Renal pelvis (tissue), 4 donors: ENCODE measurements around the gene ABRAXAS1. TPM values are rescaled to one million over a fixed set of nuclear protein-coding genes. Genes with fewer than 3 reads are reported as not detected.

ENCODE experiments used
- DNase-seq: peaks from one replicate; pipeline ENCODE4 v3.0.0-alpha.2; 2013
- polyA plus RNA-seq, 3 donors: library from polyadenylated mRNA; unstranded; fragments of 120-200 nt; gene quantifications; one replicate each; pipeline ENCODE4 v1.2.1, GENCODE V29; 2013; ENCODE audit not compliant: insufficient read length in 3 of 3

Gene ABRAXAS1
- polyA plus RNA-seq, 3 donors = 20.9 to 33.3 (median 31.6) TPM

- DNase-seq = no peak
Observed at GRCh38 chr4:83473423-83473822, 11.5 kb downstream of the ABRAXAS1 start.

- no peak for DNase-seq
Observed at GRCh38 chr4:83456184-83456501, 28.8 kb downstream of the ABRAXAS1 start.

- peak; percentile 99 for DNase-seq
Observed at GRCh38 chr4:83455281-83456183, 29.4 kb downstream of the ABRAXAS1 start, which contains the start of the genes HELQ and MRPS18C. HELQ (minus strand) TSS chr4:83455823; CDS start chr4:83455693, 130 bp downstream. MRPS18C (plus strand) TSS chr4:83456058; CDS start chr4:83456078, 20 bp downstream.

GRCh38 chr4:83454686-83455085, 30.2 kb downstream of the ABRAXAS1 start:
- peak; percentile 4 for DNase-seq

GRCh38 chr4:83449009-83449408, 35.9 kb downstream of the ABRAXAS1 start:
- no peak for DNase-seq

GRCh38 chr4:83440899-83441298, 44.0 kb downstream of the ABRAXAS1 start:
- no peak for DNase-seq

- DNase-seq = no peak
Observed at GRCh38 chr4:83440148-83440814, 44.6 kb downstream of the ABRAXAS1 start.

- DNase-seq = no peak
Observed at GRCh38 chr4:83438719-83439118, 46.2 kb downstream of the ABRAXAS1 start.

- no peak for DNase-seq
Observed at GRCh38 chr4:83436680-83437079, 48.2 kb downstream of the ABRAXAS1 start.

GRCh38 chr4:83431200-83431599, 53.7 kb downstream of the ABRAXAS1 start:
- DNase-seq = no peak

GRCh38 chr4:83418211-83418610, 66.7 kb downstream of the ABRAXAS1 start:
- DNase-seq = no peak

GRCh38 chr4:83417566-83417965, 67.3 kb downstream of the ABRAXAS1 start:
- DNase-seq = no peak

- DNase-seq = no peak
Observed at GRCh38 chr4:83413676-83414075, 71.2 kb downstream of the ABRAXAS1 start.

Other genes with a start within 250 kb of the ABRAXAS1 start
- gene COQ2, start 200.3 kb downstream of the ABRAXAS1 start, polyA plus RNA-seq = 10 to 100 TPM; 14.8 to 15.2 (median 15.2) TPM
- gene HPSE, start 150.3 kb downstream of the ABRAXAS1 start, polyA plus RNA-seq = 1 to 10 TPM in 1 of 3 donors, under 1 TPM in 2; 0.94 to 1.0 (median 0.95) TPM
- gene HELQ, start 29.3 kb downstream of the ABRAXAS1 start, polyA plus RNA-seq = 10 to 100 TPM; 17.0 to 18.5 (median 17.7) TPM
- gene MRPS18C, start 29.0 kb downstream of the ABRAXAS1 start, polyA plus RNA-seq = 10 to 100 TPM; 65.6 to 68.2 (median 67.3) TPM
- gene GPAT3, start 51.0 kb upstream of the ABRAXAS1 start, polyA plus RNA-seq = 10 to 100 TPM; 14.3 to 24.5 (median 22.4) TPM